Colonic mucosa (tissue), 4 donors: Measurements from ENCODE around the gene SRPK1. TPM values are rescaled to one million over a fixed set of nuclear protein-coding genes. Genes with fewer than 3 reads are reported as not detected.

ENCODE experiments used
- DNase-seq: peaks from one replicate; pipeline ENCODE4 v3.0.0-alpha.2; 2020
- H3K27ac ChIP-seq: fragments of 200-600 bp; one replicate; pipeline ENCODE4 v1.8.0; 2021
- H3K27me3 ChIP-seq: fragments of 200-600 bp; one replicate; pipeline ENCODE4 v1.8.0; 2021
- H3K36me3 ChIP-seq: fragments of 200-600 bp; one replicate; pipeline ENCODE4 v1.8.0; 2021
- H3K4me1 ChIP-seq: fragments of 200-600 bp; one replicate; pipeline ENCODE4 v1.8.0; 2021; ENCODE audit warnings: mild to moderate bottlenecking
- H3K4me3 ChIP-seq: fragments of 200-600 bp; one replicate; pipeline ENCODE4 v1.8.0; 2021
- H3K9ac ChIP-seq, 2 donors: one replicate each; pipeline ENCODE4 v1.7.0; 2013; ENCODE audit warnings: control low read depth in 2 of 2, low read depth in 2 of 2, low read length in 2 of 2
- H3K9me3 ChIP-seq: fragments of 200-600 bp; one replicate; pipeline ENCODE4 v1.8.0; 2021
- CTCF ChIP-seq: fragments of 200-600 bp; IDR thresholded peaks from one replicate; pipeline ENCODE4 v1.8.0; 2022; ENCODE audit warnings: antibody characterized with exemption, mild to moderate bottlenecking
- intact Hi-C: fragments of 100-400 bp; cut with DNase I; formaldehyde crosslinking; loops from one replicate; pipeline ENCODE4 v1.14.1; 2022
- total RNA-seq, 2 donors: library from RNA; stranded (reverse); fragmentation: NEBNext Ultra II Directional in 1 of 2; extraction: Animal tissue kit (Norgen Biotek cat#: 25700) in 1 of 2; gene quantifications; one replicate each; pipeline ENCODE4 v1.2.1, GENCODE V29; 2021
- donor health status: healthy.
- donor health status: DM: no; HTN: no; CAD: no.
- donor health status: DM: no; HTN: no; CAD: no.

The SRPK1 gene
- total RNA-seq, 2 donors from 2014 or later: 89.4 to 111 TPM

DNA sequence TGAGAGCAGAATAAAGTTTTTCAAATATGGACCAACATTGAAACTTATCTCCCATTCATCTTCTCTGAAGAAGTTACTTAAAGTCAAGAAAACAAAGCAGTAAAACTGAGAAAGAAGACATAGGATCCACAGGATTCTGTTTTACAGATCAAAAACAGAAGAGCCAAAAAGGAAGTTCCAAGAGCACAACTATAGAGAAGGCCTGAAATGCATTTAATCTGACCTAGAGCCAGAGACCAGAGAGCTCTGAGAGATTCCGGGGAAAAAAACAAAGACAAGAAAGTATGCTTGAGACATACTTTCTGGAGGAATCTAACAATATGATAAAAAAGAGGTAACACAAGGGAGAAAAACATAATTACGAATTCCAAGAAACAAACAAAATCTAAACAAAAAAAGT, 26.1 kb downstream of the SRPK1 start:
- Histone ChIP-seq H3K27me3 (no peaks in the 10 kb centered on the region), H3K9me3 (no peaks in the 10 kb centered on the region), H3K27ac (no peak overlapping the region), H3K36me3 (no peaks in the 10 kb centered on the region), H3K4me3 (no peak overlapping the region), H3K4me1 (no peaks in the 10 kb centered on the region), H3K9ac (no peak overlapping the region)
- intact Hi-C loops: no loop called here
- no peak for DNase-seq
- TF ChIP-seq CTCF: no peak

- DNase-seq: no peak
- H3K4me3 ChIP-seq: no peak overlapping the region
- TF ChIP-seq CTCF: no peak
- H3K4me1 ChIP-seq: no peaks in the 10 kb centered on the region
- no peaks in the 10 kb centered on the region for H3K27me3 ChIP-seq
- no peak overlapping the region for H3K9ac ChIP-seq
- H3K27ac ChIP-seq: no peak overlapping the region
- H3K36me3 ChIP-seq: no peaks in the 10 kb centered on the region
- intact Hi-C loops: no loop called here
- no peaks in the 10 kb centered on the region for H3K9me3 ChIP-seq
Measured at GRCh38 chr6:35893246-35893645, 27.7 kb downstream of the SRPK1 start.

DNA sequence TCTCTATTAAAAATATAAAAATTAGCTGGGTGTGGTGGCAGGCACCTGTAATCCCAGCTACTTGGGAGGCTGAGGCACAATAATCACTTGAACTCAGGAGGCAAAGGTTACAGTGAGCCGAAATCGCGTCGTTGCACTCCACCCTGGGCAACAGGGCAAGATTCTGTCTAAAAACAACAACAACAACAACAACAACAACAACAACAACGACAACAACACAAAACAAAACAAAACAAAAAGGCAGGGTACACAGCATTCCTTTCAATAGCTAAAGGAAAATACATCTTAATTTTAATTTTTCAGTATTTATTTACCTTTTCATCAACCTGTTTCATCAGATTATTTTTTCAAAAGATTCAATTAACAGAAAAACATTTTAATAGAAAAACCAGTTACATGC, 28.4 kb downstream of the SRPK1 start:
- no peak for DNase-seq
- Histone ChIP-seq H3K36me3 (no peaks in the 10 kb centered on the region), H3K4me1 (no peaks in the 10 kb centered on the region), H3K9me3 (no peaks in the 10 kb centered on the region), H3K27me3 (no peaks in the 10 kb centered on the region), H3K27ac (no peak overlapping the region), H3K4me3 (no peak overlapping the region), H3K9ac (no peak overlapping the region)
- TF ChIP-seq CTCF: no peak
- intact Hi-C loops: no loop called here

- intact Hi-C loops: no loop called here
- H3K4me1 ChIP-seq: no peaks in the 10 kb centered on the region
- H3K27me3 ChIP-seq: no peaks in the 10 kb centered on the region
- no peaks in the 10 kb centered on the region for H3K9me3 ChIP-seq
- H3K36me3 ChIP-seq: peaks cover 6% of the 10 kb centered on the region
- DNase-seq: no peak
- no peak for TF ChIP-seq CTCF
- H3K27ac ChIP-seq: no peak overlapping the region
- H3K9ac ChIP-seq: no peak overlapping the region
- H3K4me3 ChIP-seq: no peak overlapping the region
Measured at GRCh38 chr6:35879151-35879550, 41.7 kb downstream of the SRPK1 start.

DNA sequence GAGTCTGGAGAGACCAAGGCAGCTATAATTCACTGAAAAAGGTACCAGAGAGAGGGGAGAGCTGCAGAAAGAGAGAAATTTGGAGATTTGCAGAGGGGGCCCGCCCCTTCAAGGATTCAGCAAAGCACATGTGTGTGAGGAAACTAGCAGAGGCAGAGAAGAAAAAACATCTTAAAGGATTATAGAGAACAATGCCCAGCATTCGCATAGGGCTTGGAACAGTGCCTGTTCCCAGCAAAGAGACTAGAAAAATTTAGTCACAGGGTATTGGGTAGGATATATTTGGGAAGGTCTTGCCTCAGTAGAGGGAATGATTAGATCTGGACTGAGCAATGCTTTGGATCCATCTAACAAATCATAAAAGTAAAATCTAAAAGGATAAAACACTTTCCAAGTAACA, 44.0 kb downstream of the SRPK1 start:
- Histone ChIP-seq H3K27me3 (no peaks in the 10 kb centered on the region), H3K9ac (no peak overlapping the region), H3K36me3 (no peaks in the 10 kb centered on the region), H3K4me1 (no peaks in the 10 kb centered on the region), H3K4me3 (no peak overlapping the region), H3K9me3 (no peaks in the 10 kb centered on the region), H3K27ac (no peak overlapping the region)
- intact Hi-C loops: no loop called here
- TF ChIP-seq CTCF: no peak
- DNase-seq: no peak

GRCh38 chr6:35874730-35875129, 46.2 kb downstream of the SRPK1 start:
- intact Hi-C loops: no loop called here

More at GRCh38 chr6:35874730-35875129, 46.2 kb downstream of the SRPK1 start:
- H3K9me3 ChIP-seq: no peaks in the 10 kb centered on the region
- no peak overlapping the region for H3K27ac ChIP-seq
- H3K36me3 ChIP-seq: no peaks in the 10 kb centered on the region
- H3K27me3 ChIP-seq: no peaks in the 10 kb centered on the region
- H3K4me1 ChIP-seq: no peaks in the 10 kb centered on the region
- H3K4me3 ChIP-seq: no peak overlapping the region
- H3K9ac ChIP-seq: no peak overlapping the region
- no peak for TF ChIP-seq CTCF
- no peak for DNase-seq
